ENCODE data around the gene LSM3. TPM values are rescaled to one million over a fixed set of nuclear protein-coding genes. Genes with fewer than 3 reads are reported as not detected.

LSM3 gene
- total RNA-seq, 5 donors from 2014 or later (not counting 1 experiment from before 2014, with no cell fraction given) = 6.7 to 8.4 (median 7.3) TPM

DNA sequence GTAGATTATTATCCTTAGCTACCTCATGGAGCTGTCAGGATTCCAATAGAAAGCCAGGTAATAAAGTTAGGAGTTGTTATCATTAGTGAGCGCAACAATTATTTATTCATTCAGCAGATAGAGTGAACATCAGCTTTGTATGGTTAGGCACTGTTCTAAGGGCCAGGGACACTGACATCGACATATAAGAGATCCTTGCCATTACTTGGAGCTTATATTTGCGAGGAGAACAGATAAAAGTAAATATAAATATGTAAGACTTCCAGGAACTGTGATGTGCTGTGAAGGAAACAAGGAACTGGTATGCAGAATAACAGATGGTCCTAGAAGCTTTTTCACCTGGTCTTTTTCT, 473 bp downstream of the LSM3 start:
- Mint-ChIP-seq H3K27ac (peak overlapping the region; percentile 98 to 100), H3K36me3 (peaks cover 25% of the 10 kb centered on the region), H3K9me3 (no peaks in the 10 kb centered on the region), H3K27me3 (no peaks in the 10 kb centered on the region), H3K4me1 (peaks cover 69 to 82% (median 75%) of the 10 kb centered on the region in 3 donors), H3K4me3 (peak overlapping the region; percentile 91 to 100 (median 98))
- Histone ChIP-seq H3K4me3 (ENCODE audit: control insufficient read depth in 1 of 2, extremely low read depth in 1 of 2, low read length in 1 of 2) (peak overlapping the region; percentile 83 to 84), H3K4me1 (ENCODE audit: control insufficient read depth in 1 of 2, extremely low read depth in 1 of 2, insufficient read depth in 2 of 2, low read length in 2 of 2) (peaks cover 36 to 40% of the 10 kb centered on the region in 2 experiments), H3K9me3 (no peaks in the 10 kb centered on the region), H3K27me3 (replicated peaks in 1 of 2; ENCODE audit: control insufficient read depth in 2 of 2, extremely low read depth in 1 of 2, insufficient read depth in 2 of 2, low read length in 1 of 2) (no peaks in the 10 kb centered on the region), H3K36me3 (ENCODE audit: control insufficient read depth in 2 of 2, extremely low read depth in 1 of 2, insufficient read depth in 1 of 2, low read length in 1 of 2) (peaks cover 0 to 26% of the 10 kb centered on the region in 2 donors), H3K27ac (ENCODE audit: low read length) (peak overlapping the region; percentile 94)
- 0% methylated on average over 1 of the region's 3 CpGs for WGBS (ENCODE audit: insufficient coverage)
- POLR2A ChIA-PET = interaction anchor here (0.5 to 3.1 kb wide), 25 partner anchors 10 to 1626 kb away, joined by 3 to 78 read pairs (median 3); partner anchors contain the start of genes CHCHD4 (in 2 of the 2), TMEM43 (in 2 of the 2) and CCDC174 (in 1 of the 2)
- DNase-seq = peak in 1 of 35 experiments; percentile 30
- CTCF ChIA-PET = interaction anchor here in 1 of 2 donors (0.8 to 3.7 kb wide), 11 partner anchors 10 to 1337 kb away, joined by 3 to 18 read pairs (median 6); partner anchors contain the start of genes CCDC174, CHCHD4 and TMEM43
- ATAC-seq (replicated peaks in 1 of 4) = no peak

GRCh38 chr3:14179795-14180194, 1.2 kb downstream of the LSM3 start:
- Mint-ChIP-seq H3K36me3 (peaks cover 26% of the 10 kb centered on the region), H3K27me3 (no peaks in the 10 kb centered on the region), H3K9me3 (no peaks in the 10 kb centered on the region), H3K4me3 (peak overlapping the region; percentile 91 to 100 (median 98)), H3K27ac (peak overlapping the region; percentile 98 to 100), H3K4me1 (peaks cover 62 to 74% (median 68%) of the 10 kb centered on the region in 3 donors)
- Histone ChIP-seq H3K4me3 (ENCODE audit: control insufficient read depth in 1 of 2, extremely low read depth in 1 of 2, low read length in 1 of 2) (no peak overlapping the region), H3K4me1 (ENCODE audit: control insufficient read depth in 1 of 2, extremely low read depth in 1 of 2, insufficient read depth in 2 of 2, low read length in 2 of 2) (peaks cover 33 to 34% of the 10 kb centered on the region in 2 experiments), H3K27ac (ENCODE audit: low read length) (no peak overlapping the region), H3K36me3 (ENCODE audit: control insufficient read depth in 2 of 2, extremely low read depth in 1 of 2, insufficient read depth in 1 of 2, low read length in 1 of 2) (peaks cover 0 to 30% of the 10 kb centered on the region in 2 donors), H3K27me3 (replicated peaks in 1 of 2; ENCODE audit: control insufficient read depth in 2 of 2, extremely low read depth in 1 of 2, insufficient read depth in 2 of 2, low read length in 1 of 2) (no peaks in the 10 kb centered on the region), H3K9me3 (no peaks in the 10 kb centered on the region)
- ChIA-PET CTCF (interaction anchor here in 1 of 2 donors (3.7 kb wide), 1 partner anchor 283 kb away, joined by 18 read pairs; no protein-coding TSS in a partner anchor), POLR2A (interaction anchor here (0.5 to 3.1 kb wide), 6 partner anchors 17 to 1027 kb away, joined by 3 to 78 read pairs (median 7); partner anchors contain the start of genes CHCHD4 (in 1 of the 2) and TMEM43 (in 1 of the 2))
- no peak for DNase-seq
- WGBS (ENCODE audit: insufficient coverage) = no CpG with 5 or more reads among the region's 1 CpG
- ATAC-seq (replicated peaks in 1 of 4) = no peak

DNA sequence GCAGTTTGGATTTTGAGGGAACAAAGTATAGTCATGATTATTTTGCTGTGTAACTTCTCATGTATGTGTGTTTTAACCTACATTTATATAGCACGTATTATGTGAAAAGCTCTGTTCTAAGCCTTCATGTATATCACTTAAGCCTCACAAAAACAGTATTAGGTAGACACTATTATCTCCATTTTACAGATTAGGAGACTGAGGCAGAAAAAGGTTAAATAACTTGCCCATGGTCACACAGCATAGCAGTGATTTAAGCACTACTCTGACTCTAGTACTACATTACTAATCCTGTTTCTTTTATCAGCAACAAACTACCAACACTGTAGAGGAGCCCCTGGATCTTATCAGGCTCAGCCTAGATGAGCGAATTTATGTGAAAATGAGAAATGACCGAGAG, 2.6 kb downstream of the LSM3 start:
- POLR2A ChIA-PET = interaction anchor here in 1 of 2 donors (0.6 kb wide), 1 partner anchor 924 kb away, joined by 3 read pairs; no protein-coding TSS in a partner anchor
- no peak overlapping the region for H3K4me3 Mint-ChIP-seq

GRCh38 chr3:14183015-14183577, 4.5 kb downstream of the LSM3 start:
- Mint-ChIP-seq H3K4me3 (no peak overlapping the region), H3K9me3 (no peaks in the 10 kb centered on the region), H3K36me3 (peaks cover 48% of the 10 kb centered on the region), H3K27me3 (no peaks in the 10 kb centered on the region), H3K4me1 (peaks cover 51 to 59% (median 51%) of the 10 kb centered on the region in 3 donors), H3K27ac (no peak overlapping the region)
- peaks cover 7 to 8% of the 10 kb centered on the region in 2 experiments for H3K4me1 ChIP-seq (ENCODE audit: control insufficient read depth in 1 of 2, extremely low read depth in 1 of 2, insufficient read depth in 2 of 2, low read length in 2 of 2)
- H3K9me3 ChIP-seq = no peaks in the 10 kb centered on the region
- ATAC-seq (replicated peaks in 1 of 4) (no peak), DNase-seq (no peak)
- CTCF ChIA-PET = interaction anchor here in 1 of 2 donors (1.2 kb wide), 1 partner anchor 58 kb away, joined by 3 read pairs; no protein-coding TSS in a partner anchor
- H3K27me3 ChIP-seq (replicated peaks in 1 of 2; ENCODE audit: control insufficient read depth in 2 of 2, extremely low read depth in 1 of 2, insufficient read depth in 2 of 2, low read length in 1 of 2) = no peaks in the 10 kb centered on the region
- H3K27ac ChIP-seq (ENCODE audit: low read length) = no peak overlapping the region
- POLR2A ChIA-PET = no interaction called here
- whole genome bisulfite sequencing (ENCODE audit: insufficient coverage) = 33% methylated on average over 1 of the region's 2 CpGs
- H3K36me3 ChIP-seq (ENCODE audit: control insufficient read depth in 2 of 2, extremely low read depth in 1 of 2, insufficient read depth in 1 of 2, low read length in 1 of 2) = peaks cover 4 to 58% of the 10 kb centered on the region in 2 donors
- no peak overlapping the region for H3K4me3 ChIP-seq (ENCODE audit: control insufficient read depth in 1 of 2, extremely low read depth in 1 of 2, low read length in 1 of 2)

More for the DNA sequence above, 2.6 kb downstream of the LSM3 start:
- DNase-seq (no peak), ATAC-seq (replicated peaks in 1 of 4) (no peak)
- H3K4me3 ChIP-seq (ENCODE audit: control insufficient read depth in 1 of 2, extremely low read depth in 1 of 2, low read length in 1 of 2) = no peak overlapping the region
- no peaks in the 10 kb centered on the region for H3K9me3 ChIP-seq
- Mint-ChIP-seq H3K27ac (no peak overlapping the region), H3K4me1 (peaks cover 49 to 65% (median 57%) of the 10 kb centered on the region in 3 donors), H3K36me3 (peaks cover 36% of the 10 kb centered on the region), H3K27me3 (no peaks in the 10 kb centered on the region), H3K9me3 (no peaks in the 10 kb centered on the region)
- peaks cover 0 to 43% of the 10 kb centered on the region in 2 donors for H3K36me3 ChIP-seq (ENCODE audit: control insufficient read depth in 2 of 2, extremely low read depth in 1 of 2, insufficient read depth in 1 of 2, low read length in 1 of 2)
- H3K27me3 ChIP-seq (replicated peaks in 1 of 2; ENCODE audit: control insufficient read depth in 2 of 2, extremely low read depth in 1 of 2, insufficient read depth in 2 of 2, low read length in 1 of 2) = no peaks in the 10 kb centered on the region
- CTCF ChIA-PET = interaction anchor here in 1 of 2 donors (1.2 kb wide), 1 partner anchor 22 kb away, joined by 3 read pairs; no protein-coding TSS in a partner anchor
- peaks cover 18 to 21% of the 10 kb centered on the region in 2 experiments for H3K4me1 ChIP-seq (ENCODE audit: control insufficient read depth in 1 of 2, extremely low read depth in 1 of 2, insufficient read depth in 2 of 2, low read length in 2 of 2)
- WGBS (ENCODE audit: insufficient coverage) = no CpG with 5 or more reads among the region's 3 CpGs
- no peak overlapping the region for H3K27ac ChIP-seq (ENCODE audit: low read length)

GRCh38 chr3:14186854-14187458, 8.3 kb downstream of the LSM3 start:
- DNase-seq (no peak), ATAC-seq (replicated peaks in 1 of 4) (no peak)
- ChIA-PET POLR2A (no interaction called here), CTCF (interaction anchor here in 1 of 2 donors (1.4 kb wide), 1 partner anchor 16 kb away, joined by 4 read pairs; no protein-coding TSS in a partner anchor)
- peaks cover 73% of the 10 kb centered on the region for H3K36me3 Mint-ChIP-seq
- H3K27ac ChIP-seq (ENCODE audit: low read length) = no peak overlapping the region
- 98% methylated on average over 5 of the region's 5 CpGs for WGBS (ENCODE audit: insufficient coverage)
- H3K36me3 ChIP-seq (ENCODE audit: control insufficient read depth in 2 of 2, extremely low read depth in 1 of 2, insufficient read depth in 1 of 2, low read length in 1 of 2) = peaks cover 4 to 51% of the 10 kb centered on the region in 2 donors
- peaks cover 63 to 72% (median 68%) of the 10 kb centered on the region in 3 donors for H3K4me1 Mint-ChIP-seq
- no peaks in the 10 kb centered on the region for H3K27me3 ChIP-seq (replicated peaks in 1 of 2; ENCODE audit: control insufficient read depth in 2 of 2, extremely low read depth in 1 of 2, insufficient read depth in 2 of 2, low read length in 1 of 2)
- H3K9me3 ChIP-seq = no peaks in the 10 kb centered on the region
- no peaks in the 10 kb centered on the region for H3K9me3 Mint-ChIP-seq
- H3K4me3 ChIP-seq (ENCODE audit: control insufficient read depth in 1 of 2, extremely low read depth in 1 of 2, low read length in 1 of 2) = no peak overlapping the region
- no peak overlapping the region for H3K27ac Mint-ChIP-seq
- no peaks in the 10 kb centered on the region for H3K4me1 ChIP-seq (ENCODE audit: control insufficient read depth in 1 of 2, extremely low read depth in 1 of 2, insufficient read depth in 2 of 2, low read length in 2 of 2)
- H3K27me3 Mint-ChIP-seq = no peaks in the 10 kb centered on the region
- H3K4me3 Mint-ChIP-seq = no peak overlapping the region

DNA sequence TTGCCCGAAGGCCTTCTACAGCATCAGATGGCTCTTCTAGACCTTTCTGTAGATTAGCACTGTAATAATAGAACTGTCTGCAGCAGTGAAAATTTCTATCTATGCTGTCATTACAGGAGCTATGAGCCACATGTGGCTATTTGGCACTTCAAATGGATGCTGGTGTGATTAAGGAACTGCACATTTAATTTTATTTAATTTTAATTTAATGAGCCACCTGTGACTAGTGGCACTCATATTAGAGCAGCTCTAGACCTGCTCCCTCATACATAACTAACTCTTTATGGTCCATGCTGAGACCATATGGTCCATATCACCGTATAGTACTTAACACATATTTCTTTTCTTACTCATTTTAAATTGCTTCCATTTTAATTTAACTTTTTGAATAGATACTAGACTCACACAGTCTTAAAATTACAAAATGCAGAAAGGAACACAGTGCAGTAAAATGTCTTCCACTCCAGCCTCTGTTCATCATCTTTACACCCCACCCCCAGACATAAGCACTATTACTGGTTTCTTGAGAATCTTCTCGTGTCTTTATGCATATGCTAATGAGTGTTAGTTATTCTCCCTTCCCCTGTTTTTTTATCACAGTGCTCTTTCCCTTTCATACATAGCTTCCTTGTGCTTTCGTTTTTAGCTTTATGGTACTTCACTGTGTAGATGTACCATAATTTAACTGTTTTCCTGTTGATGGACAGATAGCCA, 9.6 kb downstream of the LSM3 start:
- H3K4me3 ChIP-seq (ENCODE audit: control insufficient read depth in 1 of 2, extremely low read depth in 1 of 2, low read length in 1 of 2) = no peak overlapping the region
- no peak for DNase-seq
- Mint-ChIP-seq H3K36me3 (peaks cover 65% of the 10 kb centered on the region), H3K27ac (no peak overlapping the region), H3K4me1 (peaks cover 64 to 74% (median 70%) of the 10 kb centered on the region in 3 donors), H3K4me3 (no peak overlapping the region), H3K9me3 (no peaks in the 10 kb centered on the region), H3K27me3 (no peaks in the 10 kb centered on the region)
- WGBS (ENCODE audit: insufficient coverage) = no CpG with 5 or more reads among the region's 4 CpGs
- no peak for ATAC-seq (replicated peaks in 1 of 4)
- H3K9me3 ChIP-seq = no peaks in the 10 kb centered on the region
- CTCF ChIA-PET = no interaction called here
- H3K27me3 ChIP-seq (replicated peaks in 1 of 2; ENCODE audit: control insufficient read depth in 2 of 2, extremely low read depth in 1 of 2, insufficient read depth in 2 of 2, low read length in 1 of 2) = no peaks in the 10 kb centered on the region
- peaks cover 4 to 39% of the 10 kb centered on the region in 2 donors for H3K36me3 ChIP-seq (ENCODE audit: control insufficient read depth in 2 of 2, extremely low read depth in 1 of 2, insufficient read depth in 1 of 2, low read length in 1 of 2)
- H3K27ac ChIP-seq (ENCODE audit: low read length) = no peak overlapping the region
- no peaks in the 10 kb centered on the region for H3K4me1 ChIP-seq (ENCODE audit: control insufficient read depth in 1 of 2, extremely low read depth in 1 of 2, insufficient read depth in 2 of 2, low read length in 2 of 2)
- POLR2A ChIA-PET = no interaction called here
